GM23248 (cell line): ENCODE measurements around the gene TSPAN12. TPM values are rescaled to one million over a fixed set of nuclear protein-coding genes. Genes with fewer than 3 reads are reported as not detected.

Source experiments
- DNase-seq: peaks from one replicate; pipeline ENCODE4 v3.0.0-alpha.2; 2015
- H2AFZ ChIP-seq: fragments of 200-600 bp; sonication (generic); 2 replicates; pipeline ENCODE4 v1.6.1; 2016; ENCODE audit warnings: antibody characterized with exemption
- H3F3A ChIP-seq: fragments of 200-600 bp; sonication (generic); 2 replicates; pipeline ENCODE4 v1.6.1; 2016; ENCODE audit warnings: mild to moderate bottlenecking, antibody characterized with exemption, mixed run types; ENCODE audit not compliant: insufficient read depth
- H3K27ac ChIP-seq: fragments of 200-600 bp; sonication (generic); 2 replicates; pipeline ENCODE4 v1.5.1; 2016; ENCODE audit warnings: mild to moderate bottlenecking
- H3K27me3 ChIP-seq: fragments of 200-600 bp; sonication (generic); replicated peaks from 2 replicates; pipeline ENCODE4 v1.6.1; 2016; ENCODE audit warnings: mild to moderate bottlenecking; ENCODE audit not compliant: insufficient read depth
- H3K36me3 ChIP-seq: fragments of 200-600 bp; sonication (generic); 2 replicates; pipeline ENCODE4 v1.6.1; 2016; ENCODE audit warnings: low read depth, mild to moderate bottlenecking
- H3K4me1 ChIP-seq: fragments of 200-600 bp; sonication (generic); 2 replicates; pipeline ENCODE4 v1.6.1; 2016; ENCODE audit warnings: mild to moderate bottlenecking; ENCODE audit not compliant: insufficient read depth
- H3K4me2 ChIP-seq: fragments of 200-600 bp; sonication (generic); one replicate; pipeline ENCODE4 v1.6.1; 2016; ENCODE audit warnings: mild to moderate bottlenecking; ENCODE audit not compliant: unreplicated experiment
- H3K4me3 ChIP-seq: fragments of 200-600 bp; sonication (generic); 2 replicates; pipeline ENCODE4 v1.5.1; 2016; ENCODE audit warnings: mild to moderate bottlenecking
- H3K79me2 ChIP-seq: fragments of 200-600 bp; sonication (generic); 2 replicates; pipeline ENCODE4 v1.6.1; 2016; ENCODE audit warnings: mild to moderate bottlenecking; ENCODE audit not compliant: insufficient read depth
- H3K9ac ChIP-seq: fragments of 200-600 bp; sonication (generic); 2 replicates; pipeline ENCODE4 v1.6.1; 2016; ENCODE audit warnings: mild to moderate bottlenecking
- H3K9me2 ChIP-seq: fragments of 200-600 bp; sonication (generic); 2 replicates; pipeline ENCODE4 v1.6.1; 2016; ENCODE audit warnings: mixed run types, mild to moderate bottlenecking, moderate library complexity; ENCODE audit not compliant: insufficient read depth
- H3K9me3 ChIP-seq: fragments of 200-600 bp; sonication (generic); one replicate; pipeline ENCODE4 v1.6.1; 2017; ENCODE audit warnings: low read depth
- H4K20me1 ChIP-seq: fragments of 200-600 bp; sonication (generic); 2 replicates; pipeline ENCODE4 v1.6.0; 2016; ENCODE audit not compliant: insufficient read depth
- EZH2 ChIP-seq: fragments of 200-600 bp; sonication (generic); IDR thresholded peaks from 2 replicates; pipeline ENCODE4 v1.6.1; 2018; ENCODE audit warnings: antibody characterized with exemption, mild to moderate bottlenecking; ENCODE audit not compliant: insufficient read depth, poor library complexity, severe bottlenecking
- EZH2phosphoT487 ChIP-seq: fragments of 200-600 bp; sonication (generic); IDR thresholded peaks from 2 replicates; pipeline ENCODE4 v1.6.1; 2018; ENCODE audit warnings: antibody characterized with exemption, moderate library complexity, mild to moderate bottlenecking, low read depth; ENCODE audit not compliant: insufficient read depth
- WGBS, 2 experiments: methylation state at CpG; one replicate each; pipeline ENCODE4 v1.1.6; 2015 to 2017; ENCODE audit warnings: low lambda C conversion rate in 2 of 2, low coverage in 1 of 2; ENCODE audit errors: missing lambda C conversion rate in 2 of 2; 5-methylcytosine and 5-hydroxymethylcytosine counted together
- in situ Hi-C: fragments of 300-500 bp; cut with MboI; formaldehyde crosslinking; loops from 2 replicates; pipeline ENCODE4 v1.15.0; 2020
- polyA plus RNA-seq: library from polyadenylated mRNA; unstranded; fragments of >200 nt; fragmentation: Nextera tagmentation; extraction: Ambion mirVana; gene quantifications from 2 replicates; pipeline ENCODE4 v1.2.1, GENCODE V29; 2016
- total RNA-seq: library from RNA; depleted of rRNA; stranded (reverse); fragments of >200 nt; shearing (Covaris generic); gene quantifications from 2 replicates; pipeline ENCODE4 v1.2.3, GENCODE V29; 2014

TSPAN12 gene
- total and polyA plus RNA-seq, 2 experiments from 2014 or later, result under 0.01 to 0.70 TPM

GRCh38 chr7:120856198-120856597, 1.7 kb downstream of the TSPAN12 start:
- Histone ChIP-seq H3K9me3 (no peaks in the 10 kb centered on the region), H3K9me2 (no peaks in the 10 kb centered on the region), H2AFZ (no peak overlapping the region), H3K27me3 (0 out of 2 replicates have a peak, but pooled peaks cover 18% of the 10 kb centered on the region), H3K36me3 (no peaks in the 10 kb centered on the region), H3K79me2 (no peaks in the 10 kb centered on the region), H3K4me1 (no peaks in the 10 kb centered on the region), H4K20me1 (no peaks in the 10 kb centered on the region), H3F3A (no peaks in the 10 kb centered on the region), H3K9ac (no peak overlapping the region), H3K4me2 (no peak overlapping the region), H3K27ac (no peak overlapping the region), H3K4me3 (no peak overlapping the region)
- TF ChIP-seq EZH2phosphoT487, result no peak
- TF ChIP-seq EZH2, result no peak
- in situ Hi-C loops, result no loop called here
- WGBS, 2 experiments, result 95% methylated on average over 5 of the region's 5 CpGs
- DNase-seq, result no peak

- Histone ChIP-seq H3F3A (no peaks in the 10 kb centered on the region), H3K9ac (no peak overlapping the region), H3K79me2 (no peaks in the 10 kb centered on the region), H3K9me3 (no peaks in the 10 kb centered on the region), H4K20me1 (no peaks in the 10 kb centered on the region), H3K9me2 (no peaks in the 10 kb centered on the region), H3K4me2 (no peak overlapping the region), H2AFZ (no peak overlapping the region), H3K4me1 (no peaks in the 10 kb centered on the region), H3K36me3 (no peaks in the 10 kb centered on the region), H3K27me3 (no peaks in the 10 kb centered on the region), H3K27ac (no peak overlapping the region), H3K4me3 (no peak overlapping the region)
- no peak for DNase-seq
- TF ChIP-seq EZH2 (no peak), EZH2phosphoT487 (no peak)
- in situ Hi-C loops, result no loop called here
These were observed 5.2 kb downstream of the TSPAN12 start for GRCh38 chr7:120852700-120853099.

- in situ Hi-C loops, result no loop called here
These were observed 14.8 kb downstream of the TSPAN12 start for GRCh38 chr7:120843109-120843508.

GRCh38 chr7:120842121-120842621, 15.8 kb downstream of the TSPAN12 start:
- no peak for DNase-seq
- 89 to 93% methylated on average over 4 of the region's 4 CpGs for WGBS, 2 experiments
- H3K27ac ChIP-seq, result no peak overlapping the region
- no peaks in the 10 kb centered on the region for H3K9me2 ChIP-seq
- H3K4me3 ChIP-seq, result no peak overlapping the region
- no peaks in the 10 kb centered on the region for H3K4me1 ChIP-seq
- no peak overlapping the region for H3K9ac ChIP-seq
- H3F3A ChIP-seq, result no peaks in the 10 kb centered on the region
- in situ Hi-C loops, result no loop called here
- H3K4me2 ChIP-seq, result no peak overlapping the region
- TF ChIP-seq EZH2phosphoT487, result no peak
- TF ChIP-seq EZH2, result no peak
- H2AFZ ChIP-seq, result no peak overlapping the region
- no peaks in the 10 kb centered on the region for H3K27me3 ChIP-seq
- no peaks in the 10 kb centered on the region for H3K79me2 ChIP-seq
- H3K9me3 ChIP-seq, result no peaks in the 10 kb centered on the region
- H3K36me3 ChIP-seq, result no peaks in the 10 kb centered on the region
- H4K20me1 ChIP-seq, result no peaks in the 10 kb centered on the region

More at GRCh38 chr7:120843109-120843508, 14.8 kb downstream of the TSPAN12 start:
- no peak overlapping the region for H3K4me2 ChIP-seq
- no peaks in the 10 kb centered on the region for H3F3A ChIP-seq
- H3K9ac ChIP-seq, result no peak overlapping the region
- no peaks in the 10 kb centered on the region for H3K36me3 ChIP-seq
- H3K9me3 ChIP-seq, result no peaks in the 10 kb centered on the region
- DNase-seq, result peak; percentile 67
- no peak for TF ChIP-seq EZH2
- TF ChIP-seq EZH2phosphoT487, result no peak
- no peaks in the 10 kb centered on the region for H4K20me1 ChIP-seq
- H3K4me1 ChIP-seq, result no peaks in the 10 kb centered on the region
- no peak overlapping the region for H3K4me3 ChIP-seq
- WGBS, 2 experiments, result 18 to 21% methylated on average over 2 of the region's 2 CpGs
- no peak overlapping the region for H3K27ac ChIP-seq
- no peaks in the 10 kb centered on the region for H3K27me3 ChIP-seq
- H3K79me2 ChIP-seq, result no peaks in the 10 kb centered on the region
- no peaks in the 10 kb centered on the region for H3K9me2 ChIP-seq
- H2AFZ ChIP-seq, result no peak overlapping the region

GRCh38 chr7:120841608-120842007, 16.3 kb downstream of the TSPAN12 start:
- Histone ChIP-seq H3K9me3 (no peaks in the 10 kb centered on the region), H2AFZ (no peak overlapping the region), H4K20me1 (no peaks in the 10 kb centered on the region), H3K27ac (no peak overlapping the region), H3F3A (no peaks in the 10 kb centered on the region), H3K9ac (no peak overlapping the region), H3K4me2 (no peak overlapping the region), H3K4me1 (no peaks in the 10 kb centered on the region), H3K36me3 (no peaks in the 10 kb centered on the region), H3K9me2 (no peaks in the 10 kb centered on the region), H3K27me3 (no peaks in the 10 kb centered on the region), H3K4me3 (no peak overlapping the region), H3K79me2 (no peaks in the 10 kb centered on the region)
- TF ChIP-seq EZH2, result no peak
- no peak for DNase-seq
- in situ Hi-C loops, result no loop called here
- WGBS, 2 experiments, result 70 to 75% methylated on average over 2 of the region's 2 CpGs
